Neuron (in vitro differentiated cells): ENCODE measurements around the gene GTF2F1.
"Not testable (repeated sequence)": the region's sequence is repeated elsewhere in the genome, so short reads cannot be mapped to it uniquely, and the experiment has no call there.

Experiments used
- H2AFZ ChIP-seq: one replicate; pipeline ENCODE4 v1.6.1; 2013; ENCODE audit warnings: low read depth, mild to moderate bottlenecking, inconsistent platforms, low read length, moderate library complexity
- H3K27me3 ChIP-seq: one replicate; pipeline ENCODE4 v1.6.1; 2013; ENCODE audit warnings: low read length; ENCODE audit not compliant: insufficient read depth
- H3K36me3 ChIP-seq: one replicate; pipeline ENCODE4 v1.6.1; 2013; ENCODE audit warnings: low read length; ENCODE audit not compliant: insufficient read depth
- H3K4me1 ChIP-seq: one replicate; pipeline ENCODE4 v1.6.1; 2013; ENCODE audit warnings: low read length; ENCODE audit not compliant: insufficient read depth
- H3K4me3 ChIP-seq: 2 replicates; pipeline ENCODE4 v1.5.1; 2013; ENCODE audit warnings: mild to moderate bottlenecking, low read length, moderate library complexity
- H3K9me3 ChIP-seq: one replicate; pipeline ENCODE4 v1.6.1; 2013; ENCODE audit warnings: low read length

Gene GTF2F1

GRCh38 chr19:6373096-6373812 is 19.7 kb downstream of the GTF2F1 start:
- Histone ChIP-seq H3K27me3 (no peaks in the 10 kb centered on the region), H3K4me3 (peak overlapping the region; percentile 77), H3K9me3 (no peaks in the 10 kb centered on the region), H2AFZ (no peak overlapping the region), H3K4me1 (peaks cover 7% of the 10 kb centered on the region), H3K36me3 (peaks cover 22% of the 10 kb centered on the region)

GRCh38 chr19:6372594-6373095 is 20.3 kb downstream of the GTF2F1 start, which contains the start of gene ALKBH7:
ALKBH7 (plus strand) TSS chr19:6372794; CDS start chr19:6372821, 27 bp downstream.
- Histone ChIP-seq H3K9me3 (no peaks in the 10 kb centered on the region), H2AFZ (no peak within 1 kb of the TSS), H3K4me3 (peak within 1 kb of the TSS; percentile 77), H3K4me1 (peaks cover 7% of the 10 kb centered on the region), H3K36me3 (peaks cover 27% of the 10 kb centered on the region), H3K27me3 (no peaks in the 10 kb centered on the region)

- H3K27me3 ChIP-seq, result no peaks in the 10 kb centered on the region
- no peaks in the 10 kb centered on the region for H3K9me3 ChIP-seq
- H3K4me1 ChIP-seq, result peaks cover 4% of the 10 kb centered on the region
- peaks cover 41% of the 10 kb centered on the region for H3K36me3 ChIP-seq
- H2AFZ ChIP-seq, result no peak overlapping the region
- H3K4me3 ChIP-seq, result no peak overlapping the region
These were observed 28.6 kb downstream of the GTF2F1 start for GRCh38 chr19:6364353-6364752.

GRCh38 chr19:6362351-6362801 is 30.6 kb downstream of the GTF2F1 start:
- Histone ChIP-seq H3K36me3 (peaks cover 23% of the 10 kb centered on the region), H3K4me1 (peaks cover 4% of the 10 kb centered on the region), H2AFZ (no peak overlapping the region), H3K9me3 (no peaks in the 10 kb centered on the region), H3K27me3 (no peaks in the 10 kb centered on the region), H3K4me3 (peak overlapping the region; percentile 77)

- H3K4me3 ChIP-seq, result peak overlapping the region; percentile 77
- peaks cover 4% of the 10 kb centered on the region for H3K4me1 ChIP-seq
- H3K27me3 ChIP-seq, result no peaks in the 10 kb centered on the region
- peaks cover 21% of the 10 kb centered on the region for H3K36me3 ChIP-seq
- H2AFZ ChIP-seq, result peak overlapping the region; percentile 69
- H3K9me3 ChIP-seq, result no peaks in the 10 kb centered on the region
These were observed 31.0 kb downstream of the GTF2F1 start for GRCh38 chr19:6362027-6362350.

- H2AFZ ChIP-seq, result peak overlapping the region; percentile 69
- peak overlapping the region; percentile 77 for H3K4me3 ChIP-seq
These were observed 32.1 kb downstream of the GTF2F1 start for GRCh38 chr19:6360857-6361216.

GRCh38 chr19:6360445-6360844 is 32.5 kb downstream of the GTF2F1 start:
- not testable (repeated sequence) for H3K4me1 ChIP-seq

More at GRCh38 chr19:6360857-6361216, 32.1 kb downstream of the GTF2F1 start:
- not testable (repeated sequence) for H3K4me1 ChIP-seq, H3K27me3 ChIP-seq, H3K9me3 ChIP-seq
- peaks cover 13% of the 10 kb centered on the region for H3K36me3 ChIP-seq

GRCh38 chr19:6359568-6360341 is 33.2 kb downstream of the GTF2F1 start:
- peaks cover 5% of the 10 kb centered on the region for H3K36me3 ChIP-seq
- no peaks in the 10 kb centered on the region for H3K9me3 ChIP-seq
- peaks cover 4% of the 10 kb centered on the region for H3K4me1 ChIP-seq
- no peaks in the 10 kb centered on the region for H3K27me3 ChIP-seq
- H2AFZ ChIP-seq, result no peak overlapping the region
- no peak overlapping the region for H3K4me3 ChIP-seq

More at GRCh38 chr19:6360445-6360844, 32.5 kb downstream of the GTF2F1 start:
- not testable (repeated sequence) for H3K9me3 ChIP-seq, H2AFZ ChIP-seq, H3K27me3 ChIP-seq, H3K4me3 ChIP-seq
- H3K36me3 ChIP-seq, result peaks cover 11% of the 10 kb centered on the region

- Histone ChIP-seq H3K4me1 (peaks cover 4% of the 10 kb centered on the region), H3K27me3 (no peaks in the 10 kb centered on the region), H3K4me3 (no peak overlapping the region), H3K36me3 (no peaks in the 10 kb centered on the region), H2AFZ (no peak overlapping the region), H3K9me3 (no peaks in the 10 kb centered on the region)
These were observed 35.0 kb downstream of the GTF2F1 start for GRCh38 chr19:6358003-6358402.

- no peaks in the 10 kb centered on the region for H3K36me3 ChIP-seq
- peaks cover under 1% of the 10 kb centered on the region for H3K4me1 ChIP-seq
- no peaks in the 10 kb centered on the region for H3K9me3 ChIP-seq
- no peak overlapping the region for H2AFZ ChIP-seq
- no peak overlapping the region for H3K4me3 ChIP-seq
- H3K27me3 ChIP-seq, result no peaks in the 10 kb centered on the region
These were observed 35.8 kb downstream of the GTF2F1 start for GRCh38 chr19:6357174-6357573.

GRCh38 chr19:6355321-6356040 is 37.5 kb downstream of the GTF2F1 start:
- H3K36me3 ChIP-seq, H3K4me3 ChIP-seq, H3K9me3 ChIP-seq, H3K27me3 ChIP-seq, H2AFZ ChIP-seq, H3K4me1 ChIP-seq: not testable (repeated sequence)

- Histone ChIP-seq H3K27me3 (no peaks in the 10 kb centered on the region), H3K4me1 (no peaks in the 10 kb centered on the region), H3K9me3 (no peaks in the 10 kb centered on the region), H3K4me3 (no peak overlapping the region), H3K36me3 (no peaks in the 10 kb centered on the region), H2AFZ (no peak overlapping the region)
These were observed 38.8 kb downstream of the GTF2F1 start for GRCh38 chr19:6354098-6354674.
